OCI-LY1 (cell line): Measurements from ENCODE around the gene TTN.

Experiments used
- H2AFZ ChIP-seq: fragments of 200-600 bp; sonication (generic), shearing (Covaris generic); 2 replicates; pipeline ENCODE4 v1.6.0; 2014; ENCODE audit warnings: antibody characterized with exemption, mild to moderate bottlenecking, low read length
- H3F3A ChIP-seq: fragments of 200-600 bp; sonication (generic), shearing (Covaris generic); 2 replicates; pipeline ENCODE4 v1.6.0; 2014; ENCODE audit warnings: mild to moderate bottlenecking, antibody characterized with exemption, low read length, moderate library complexity; ENCODE audit not compliant: insufficient read depth
- H3K27ac ChIP-seq: fragments of 200-600 bp; sonication (generic); 2 replicates; pipeline ENCODE4 v1.5.1; 2014; ENCODE audit warnings: low read length, mixed run types, mild to moderate bottlenecking, low read depth; ENCODE audit not compliant: poor library complexity, severe bottlenecking
- H3K27me3 ChIP-seq: fragments of 200-600 bp; sonication (generic); 2 replicates; pipeline ENCODE4 v1.6.0; 2014; ENCODE audit warnings: antibody characterized with exemption, mild to moderate bottlenecking, low read length, moderate library complexity; ENCODE audit not compliant: insufficient read depth
- H3K36me3 ChIP-seq: fragments of 200-600 bp; sonication (generic); 2 replicates; pipeline ENCODE4 v1.6.1; 2014; ENCODE audit warnings: mild to moderate bottlenecking, antibody characterized with exemption, low read length, moderate library complexity, mixed read lengths; ENCODE audit not compliant: insufficient read depth
- H3K4me1 ChIP-seq: fragments of 200-600 bp; sonication (generic); 2 replicates; pipeline ENCODE4 v1.5.1; 2014; ENCODE audit warnings: mild to moderate bottlenecking, low read length, moderate library complexity; ENCODE audit not compliant: insufficient read depth, severe bottlenecking
- H3K4me2 ChIP-seq: fragments of 200-600 bp; sonication (generic), shearing (Covaris generic); 2 replicates; pipeline ENCODE4 v1.6.1; 2014; ENCODE audit warnings: low read length
- H3K4me3 ChIP-seq: fragments of 200-600 bp; sonication (generic); 2 replicates; pipeline ENCODE4 v1.5.1; 2014; ENCODE audit warnings: low read length, low read depth, mild to moderate bottlenecking, mixed read lengths; ENCODE audit not compliant: poor library complexity, severe bottlenecking
- H3K79me2 ChIP-seq: fragments of 200-600 bp; shearing (Covaris generic); 2 replicates; pipeline ENCODE4 v1.6.1; 2016; ENCODE audit warnings: mixed run types, low read length, mixed read lengths; ENCODE audit not compliant: insufficient read depth
- H3K9ac ChIP-seq: fragments of 200-600 bp; sonication (generic), shearing (Covaris generic); 2 replicates; pipeline ENCODE4 v1.6.1; 2014; ENCODE audit warnings: mild to moderate bottlenecking, low read length, mixed read lengths
- H3K9me2 ChIP-seq: fragments of 200-600 bp; sonication (generic), shearing (Covaris generic); 2 replicates; pipeline ENCODE4 v1.6.1; 2014; ENCODE audit warnings: low read depth, mild to moderate bottlenecking, low read length, mixed read lengths
- H3K9me3 ChIP-seq: fragments of 200-600 bp; shearing (Covaris generic); 2 replicates; pipeline ENCODE4 v1.6.1; 2014; ENCODE audit warnings: low read length, mixed read lengths
- H4K20me1 ChIP-seq: fragments of 200-600 bp; sonication (generic), shearing (Covaris generic); 2 replicates; pipeline ENCODE4 v1.6.0; 2016; ENCODE audit warnings: mild to moderate bottlenecking, low read length; ENCODE audit not compliant: insufficient read depth
- EZH2 ChIP-seq: fragments of 200-600 bp; sonication (generic), shearing (Covaris generic); IDR thresholded peaks from 2 replicates; pipeline ENCODE4 v1.8.0; 2017; ENCODE audit warnings: borderline replicate concordance, mixed run types, mild to moderate bottlenecking, antibody characterized with exemption, low read length, moderate library complexity, mixed read lengths
- TF ChIP-seq, protein P1 (sequence below): fragments of 200-600 bp; sonication (generic), shearing (Covaris generic); IDR thresholded peaks from 2 replicates; pipeline ENCODE4 v1.5.1; 2017; ENCODE audit warnings: mild to moderate bottlenecking, antibody characterized with exemption, low read length, moderate library complexity, mixed read lengths

Gene TTN

DNA sequence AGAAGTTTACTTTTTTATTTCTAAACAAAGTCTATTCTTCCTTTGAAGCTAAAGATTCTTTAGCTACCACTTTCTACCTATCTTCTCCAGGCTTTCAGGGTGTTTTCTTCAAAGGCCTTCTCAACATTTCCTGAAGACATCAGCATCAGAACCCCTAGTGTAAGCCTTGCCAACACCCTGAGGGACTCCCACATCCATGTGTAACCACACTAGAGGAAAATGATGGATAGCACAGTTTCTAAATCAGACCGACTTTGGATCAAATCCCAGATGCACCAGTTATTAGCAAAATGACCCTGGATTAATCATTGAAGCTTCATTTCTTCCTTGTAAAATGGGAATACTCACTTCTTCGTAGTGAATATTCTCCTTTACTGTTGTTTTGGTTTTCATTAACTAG lies 4.7 kb upstream of the TTN start:
- H3K9me2 ChIP-seq: no peaks in the 10 kb centered on the region
- no peak for TF ChIP-seq EZH2
- TF ChIP-seq, protein P1, sequence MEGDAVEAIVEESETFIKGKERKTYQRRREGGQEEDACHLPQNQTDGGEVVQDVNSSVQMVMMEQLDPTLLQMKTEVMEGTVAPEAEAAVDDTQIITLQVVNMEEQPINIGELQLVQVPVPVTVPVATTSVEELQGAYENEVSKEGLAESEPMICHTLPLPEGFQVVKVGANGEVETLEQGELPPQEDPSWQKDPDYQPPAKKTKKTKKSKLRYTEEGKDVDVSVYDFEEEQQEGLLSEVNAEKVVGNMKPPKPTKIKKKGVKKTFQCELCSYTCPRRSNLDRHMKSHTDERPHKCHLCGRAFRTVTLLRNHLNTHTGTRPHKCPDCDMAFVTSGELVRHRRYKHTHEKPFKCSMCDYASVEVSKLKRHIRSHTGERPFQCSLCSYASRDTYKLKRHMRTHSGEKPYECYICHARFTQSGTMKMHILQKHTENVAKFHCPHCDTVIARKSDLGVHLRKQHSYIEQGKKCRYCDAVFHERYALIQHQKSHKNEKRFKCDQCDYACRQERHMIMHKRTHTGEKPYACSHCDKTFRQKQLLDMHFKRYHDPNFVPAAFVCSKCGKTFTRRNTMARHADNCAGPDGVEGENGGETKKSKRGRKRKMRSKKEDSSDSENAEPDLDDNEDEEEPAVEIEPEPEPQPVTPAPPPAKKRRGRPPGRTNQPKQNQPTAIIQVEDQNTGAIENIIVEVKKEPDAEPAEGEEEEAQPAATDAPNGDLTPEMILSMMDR: no peak
- no peaks in the 10 kb centered on the region for H3K36me3 ChIP-seq
- no peak overlapping the region for H3K9ac ChIP-seq
- no peak overlapping the region for H2AFZ ChIP-seq
- no peaks in the 10 kb centered on the region for H4K20me1 ChIP-seq
- no peak overlapping the region for H3K27ac ChIP-seq
- H3K4me1 ChIP-seq: peaks cover 18% of the 10 kb centered on the region
- no peak overlapping the region for H3K4me3 ChIP-seq
- H3K9me3 ChIP-seq: no peaks in the 10 kb centered on the region
- H3K4me2 ChIP-seq: no peak overlapping the region
- 0 out of 2 replicates have a peak, but pooled peaks cover under 1% of the 10 kb centered on the region for H3K79me2 ChIP-seq
- no peaks in the 10 kb centered on the region for H3K27me3 ChIP-seq
- H3F3A ChIP-seq: no peaks in the 10 kb centered on the region

DNA sequence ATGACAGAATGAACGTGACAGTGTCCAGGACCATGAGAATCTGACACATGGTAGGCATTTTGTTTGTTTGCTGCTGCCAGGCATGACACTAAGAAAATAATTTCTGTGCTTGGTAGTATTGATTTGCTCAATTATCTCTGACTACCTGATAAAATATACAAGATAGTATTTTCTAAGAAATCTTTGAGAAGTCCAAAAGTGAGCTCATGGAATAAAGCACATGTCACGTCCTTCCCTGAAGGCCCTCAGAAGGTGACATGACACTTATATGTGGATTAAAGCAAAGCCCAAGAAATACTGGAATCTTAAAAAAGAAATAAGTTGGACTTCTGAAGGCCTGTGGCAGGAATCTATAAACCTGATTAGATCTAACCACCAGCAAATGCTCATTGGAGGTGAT lies 3.8 kb upstream of the TTN start:
- TF ChIP-seq, protein P1: no peak
- no peak for TF ChIP-seq EZH2
- peaks cover 9% of the 10 kb centered on the region for H3K79me2 ChIP-seq
- H2AFZ ChIP-seq: no peak overlapping the region
- H3K9me2 ChIP-seq: no peaks in the 10 kb centered on the region
- H3K4me1 ChIP-seq: peaks cover 26% of the 10 kb centered on the region
- no peaks in the 10 kb centered on the region for H3K9me3 ChIP-seq
- H4K20me1 ChIP-seq: no peaks in the 10 kb centered on the region
- H3K4me2 ChIP-seq: no peak overlapping the region
- no peak overlapping the region for H3K9ac ChIP-seq
- no peak overlapping the region for H3K4me3 ChIP-seq
- H3F3A ChIP-seq: no peaks in the 10 kb centered on the region
- no peak overlapping the region for H3K27ac ChIP-seq
- H3K27me3 ChIP-seq: no peaks in the 10 kb centered on the region
- no peaks in the 10 kb centered on the region for H3K36me3 ChIP-seq

DNA sequence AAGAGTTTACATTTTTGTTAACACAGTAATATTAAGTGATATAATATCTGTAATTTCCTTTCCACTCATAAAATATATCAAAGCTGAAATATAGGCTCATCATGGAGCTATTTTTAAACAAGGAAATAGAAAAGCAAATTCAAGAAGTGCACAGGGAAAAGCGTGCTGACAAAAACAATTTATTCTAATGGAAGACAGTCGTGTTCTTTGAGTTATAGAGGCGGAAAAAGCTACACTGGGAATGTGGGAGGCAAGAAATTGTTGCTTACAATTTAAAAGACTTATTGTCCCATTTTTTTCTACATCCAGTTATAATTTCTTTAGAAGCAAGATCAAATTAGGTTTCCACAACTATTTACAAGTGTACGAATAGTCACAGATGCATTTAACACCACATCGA lies 3.2 kb upstream of the TTN start:
- no peaks in the 10 kb centered on the region for H3K36me3 ChIP-seq
- H3K9me2 ChIP-seq: no peaks in the 10 kb centered on the region
- no peaks in the 10 kb centered on the region for H4K20me1 ChIP-seq
- H3K79me2 ChIP-seq: peaks cover 16% of the 10 kb centered on the region
- H3K4me1 ChIP-seq: peaks cover 33% of the 10 kb centered on the region
- H3K4me3 ChIP-seq: no peak overlapping the region
- no peak for TF ChIP-seq EZH2
- TF ChIP-seq, protein P1: no peak
- H3K9ac ChIP-seq: no peak overlapping the region
- no peaks in the 10 kb centered on the region for H3K27me3 ChIP-seq
- H3K4me2 ChIP-seq: no peak overlapping the region
- H3K9me3 ChIP-seq: no peaks in the 10 kb centered on the region
- H3K27ac ChIP-seq: no peak overlapping the region
- no peak overlapping the region for H2AFZ ChIP-seq
- H3F3A ChIP-seq: no peaks in the 10 kb centered on the region
